CD4-positive, alpha-beta T cell treated with Interleukin-12 subunit alpha and Interleukin-12 subunit beta, for 1 hour (primary cell): ENCODE measurements around the gene FADS3.

ENCODE experiments used
- DNase-seq: peaks from one replicate; pipeline ENCODE4 v3.0.0-alpha.2; 2020

The FADS3 gene

DNA sequence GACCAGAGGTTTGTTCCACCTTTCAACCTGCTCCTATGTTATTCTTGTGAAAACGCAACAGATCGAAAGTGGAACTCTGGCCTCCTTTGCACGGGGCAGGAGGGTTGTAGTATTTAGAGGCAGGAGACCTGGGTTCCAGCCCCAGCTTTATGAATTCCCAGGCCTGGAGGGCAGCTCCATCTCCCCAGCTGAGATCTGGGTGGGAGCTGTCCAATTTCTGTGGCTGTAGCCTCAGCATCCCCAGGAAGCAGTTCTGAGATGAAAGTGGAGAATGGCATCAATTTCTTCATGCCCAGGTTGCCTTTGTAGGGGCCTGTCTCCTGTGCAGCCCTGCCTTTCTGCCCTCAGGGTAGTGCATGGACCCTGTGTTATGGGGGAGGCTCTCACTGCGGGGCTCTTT, 59.1 kb downstream of the FADS3 start:
- DNase-seq = no peak

DNA sequence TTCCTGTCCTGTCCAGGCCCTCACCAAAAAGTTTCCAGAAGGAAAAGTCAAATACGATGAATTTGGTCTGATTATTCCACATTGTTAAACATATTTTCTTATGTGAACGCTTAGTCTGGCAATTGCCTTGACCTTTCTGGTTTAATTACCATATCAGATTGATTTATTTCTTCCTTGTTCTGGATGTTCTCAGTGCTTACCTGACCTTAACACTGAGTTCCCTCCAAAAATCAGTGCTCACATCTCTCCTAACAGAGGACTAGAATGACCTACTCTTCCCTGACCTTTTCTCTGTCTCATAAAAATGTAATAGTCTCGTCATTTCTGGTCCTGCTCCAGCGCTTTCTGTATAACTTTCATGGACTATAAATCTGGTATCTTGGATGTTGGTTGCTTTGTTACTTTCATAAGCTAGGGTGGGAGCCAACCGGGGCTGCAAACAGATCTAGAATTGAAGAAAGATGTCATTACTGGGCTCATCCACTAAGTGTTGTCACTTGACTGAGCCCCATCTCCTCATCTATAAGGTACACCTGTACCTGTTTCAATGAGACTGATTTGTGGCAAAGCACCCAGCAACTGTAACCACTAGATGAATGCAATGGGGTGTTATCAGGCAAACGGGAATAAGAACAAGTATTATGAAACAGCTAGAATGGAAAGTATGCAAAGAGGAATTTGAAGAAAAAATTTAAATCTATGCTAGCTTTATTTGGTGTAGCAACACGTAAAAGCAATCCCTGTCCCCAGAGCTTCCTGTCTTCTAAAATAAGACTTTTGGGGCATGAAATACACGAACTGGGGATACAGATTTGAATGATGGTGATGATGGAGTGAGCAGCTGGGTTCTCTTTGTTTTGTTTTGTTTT, 60.9 kb downstream of the FADS3 start:
- no peak for DNase-seq

- no peak for DNase-seq
These were observed 61.5 kb downstream of the FADS3 start for GRCh38 chr11:61829806-61830205.

- DNase-seq = peak; percentile 26
These were observed 62.5 kb downstream of the FADS3 start for GRCh38 chr11:61828629-61829407.

DNA sequence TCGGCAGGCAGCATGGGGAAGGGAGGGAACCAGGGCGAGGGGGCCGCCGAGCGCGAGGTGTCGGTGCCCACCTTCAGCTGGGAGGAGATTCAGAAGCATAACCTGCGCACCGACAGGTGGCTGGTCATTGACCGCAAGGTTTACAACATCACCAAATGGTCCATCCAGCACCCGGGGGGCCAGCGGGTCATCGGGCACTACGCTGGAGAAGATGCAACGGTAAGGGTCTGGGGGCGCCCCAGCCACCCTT, 63.0 kb downstream of the FADS3 start:
- no peak for DNase-seq

GRCh38 chr11:61827571-61828378, 63.6 kb downstream of the FADS3 start, which contains the start of gene FADS2:
Gene FADS2, plus strand, starts transcription at chr11:61828300. Its CDS starts 91 bp downstream, at chr11:61828391.
- DNase-seq = peak; percentile 69

DNA sequence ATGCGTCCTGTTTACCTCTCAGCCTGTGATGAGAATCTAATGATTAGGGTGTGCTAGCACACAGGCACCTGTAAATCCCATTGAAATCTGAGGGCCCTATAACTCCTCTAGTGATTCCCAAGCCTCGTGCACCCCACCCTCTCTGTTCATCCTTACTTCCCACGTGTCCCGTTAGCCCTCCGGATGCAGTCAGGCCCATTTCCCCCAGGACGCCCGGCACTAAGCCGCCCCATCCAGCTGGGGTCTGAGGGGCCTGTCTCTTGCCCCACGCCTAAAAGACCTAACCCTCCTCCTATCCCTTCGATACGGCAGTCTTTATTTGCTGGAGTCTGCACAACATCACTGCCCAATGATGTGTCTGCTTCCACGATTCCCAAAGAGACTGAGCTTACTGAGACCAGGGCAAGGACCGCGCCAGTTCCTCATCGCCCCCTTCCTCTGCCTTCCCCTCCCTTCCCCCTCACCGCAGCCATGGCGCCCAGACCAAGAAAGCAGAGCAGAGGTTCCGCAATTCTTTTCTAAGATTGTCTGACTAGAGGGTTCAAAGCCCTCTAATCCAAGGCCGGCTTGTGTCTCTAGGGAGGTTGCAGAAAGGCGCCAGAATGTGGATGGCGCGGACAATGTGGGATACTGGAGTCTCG, 64.3 kb downstream of the FADS3 start:
- DNase-seq = peak; percentile 8
